Testis (tissue), 2 donors: ENCODE data around the gene NEDD1.

Source experiments
- CTCF ChIP-seq, 3 experiments: fragments of 450-650 bp in 2 of 3; fragments of 200-600 bp in 1 of 3; sonication (generic) in 1 of 3; IDR thresholded peaks; one replicate each; pipeline ENCODE4 v1.5.1; 2016 to 2019; ENCODE audit warnings: antibody characterized with exemption in 3 of 3, mild to moderate bottlenecking in 2 of 3, moderate library complexity in 1 of 3
- POLR2A ChIP-seq: fragments of 450-650 bp; IDR thresholded peaks from one replicate; pipeline ENCODE4 v1.6.1; 2017; ENCODE audit warnings: antibody characterized with exemption, mild to moderate bottlenecking, moderate library complexity

GRCh38 chr12:96872961-96873360, 34.1 kb upstream of the NEDD1 start:
- TF ChIP-seq POLR2A (no peak), CTCF (IDR thresholded peaks at IDR 0.05) (no peak)
